Dendritic cell treated with granulocyte-macrophage colony-stimulating factor and Interleukin-4, amounts not matched to agents 40 ng/mL and 50 ng/mL, for 4 days (primary cell): ENCODE measurements around the gene TP53INP2.
"Not testable (repeated sequence)": the region's sequence is repeated elsewhere in the genome, so short reads cannot be mapped to it uniquely, and the experiment has no call there.

Source experiments
- H3K27ac Mint-ChIP-seq: one replicate; pipeline ENCODE4 v1.8.0; 2022; ENCODE audit warnings: mild to moderate bottlenecking, mixed read lengths
- H3K27me3 Mint-ChIP-seq: one replicate; pipeline ENCODE4 v1.8.0; 2022; ENCODE audit warnings: mild to moderate bottlenecking, mixed read lengths
- H3K36me3 Mint-ChIP-seq: one replicate; pipeline ENCODE4 v1.8.0; 2022; ENCODE audit warnings: low read depth, mixed read lengths
- H3K4me1 Mint-ChIP-seq: one replicate; pipeline ENCODE4 v1.8.0; 2022; ENCODE audit warnings: low read depth, mixed read lengths
- H3K4me3 Mint-ChIP-seq: one replicate; pipeline ENCODE4 v1.8.0; 2022; ENCODE audit warnings: mild to moderate bottlenecking, moderate library complexity, mixed read lengths
- H3K9me3 Mint-ChIP-seq: one replicate; pipeline ENCODE4 v1.8.0; 2022; ENCODE audit warnings: mixed read lengths
- intact Hi-C: fragments of 100-400 bp; cut with micrococcal nuclease; formaldehyde crosslinking; loops from one replicate; pipeline ENCODE4 v1.15.0; 2022

TP53INP2 gene

GRCh38 chr20:34709831-34710567, 5.9 kb downstream of the TP53INP2 start:
- Mint-ChIP-seq H3K36me3 (peaks cover 56% of the 10 kb centered on the region), H3K4me3 (peak overlapping the region; percentile 89)
- intact Hi-C loops, result loop anchor here (2.0 kb wide), 1 partner anchor 173 kb away; no protein-coding TSS in a partner anchor

GRCh38 chr20:34710568-34710839, 6.4 kb downstream of the TP53INP2 start:
- intact Hi-C loops, result no loop called here

More at GRCh38 chr20:34709831-34710567, 5.9 kb downstream of the TP53INP2 start:
- no peaks in the 10 kb centered on the region for H3K9me3 Mint-ChIP-seq
- peaks cover 63% of the 10 kb centered on the region for H3K4me1 Mint-ChIP-seq
- peak overlapping the region; percentile 84 for H3K27ac Mint-ChIP-seq
- H3K27me3 Mint-ChIP-seq, result peaks cover 20% of the 10 kb centered on the region

DNA sequence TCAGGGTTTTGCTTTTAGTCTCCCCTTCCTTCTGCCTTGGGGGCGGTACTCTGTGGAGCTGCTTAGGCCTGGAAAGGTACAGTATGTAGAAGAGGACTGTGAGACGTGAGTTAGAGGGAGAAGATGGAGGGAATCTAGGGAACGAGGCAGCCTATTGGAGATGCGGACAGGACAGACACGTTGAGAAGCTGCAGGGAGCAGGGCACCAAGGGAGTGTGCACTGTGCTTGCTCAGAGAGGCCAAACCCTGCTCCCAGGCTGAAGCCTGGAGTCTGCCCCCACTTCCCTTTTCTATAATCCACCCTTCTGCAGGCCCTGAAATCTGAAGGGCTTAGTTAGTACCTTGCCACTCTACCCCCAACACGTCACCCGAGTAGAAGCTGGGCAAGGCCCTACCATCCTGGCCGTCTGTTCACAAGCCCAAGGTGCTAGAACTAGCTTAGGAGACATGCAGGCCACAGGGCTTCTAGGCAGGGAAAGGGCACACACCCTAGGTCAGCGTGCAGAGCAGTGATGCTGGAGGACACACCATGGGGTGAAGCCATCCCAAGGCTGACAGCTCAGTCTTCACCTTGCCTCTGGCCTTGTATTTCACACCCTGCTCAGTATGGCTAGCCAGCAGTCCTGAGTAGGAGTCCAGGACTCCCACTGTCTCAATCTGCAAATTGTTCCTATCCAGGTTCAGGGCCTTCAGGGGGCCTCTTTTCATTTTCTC, 6.9 kb downstream of the TP53INP2 start:
- H3K27ac Mint-ChIP-seq, result peak overlapping the region; percentile 84
- intact Hi-C loops, result no loop called here
- peaks cover 53% of the 10 kb centered on the region for H3K4me1 Mint-ChIP-seq
- peak overlapping the region; percentile 89 for H3K4me3 Mint-ChIP-seq
- H3K36me3 Mint-ChIP-seq, result peaks cover 67% of the 10 kb centered on the region
- H3K9me3 Mint-ChIP-seq, result no peaks in the 10 kb centered on the region
- peaks cover 20% of the 10 kb centered on the region for H3K27me3 Mint-ChIP-seq

More at GRCh38 chr20:34710568-34710839, 6.4 kb downstream of the TP53INP2 start:
- Mint-ChIP-seq H3K4me1 (peaks cover 58% of the 10 kb centered on the region), H3K27me3 (peaks cover 20% of the 10 kb centered on the region), H3K36me3 (peaks cover 61% of the 10 kb centered on the region), H3K4me3 (peak overlapping the region; percentile 89), H3K9me3 (no peaks in the 10 kb centered on the region), H3K27ac (peak overlapping the region; percentile 84)

DNA sequence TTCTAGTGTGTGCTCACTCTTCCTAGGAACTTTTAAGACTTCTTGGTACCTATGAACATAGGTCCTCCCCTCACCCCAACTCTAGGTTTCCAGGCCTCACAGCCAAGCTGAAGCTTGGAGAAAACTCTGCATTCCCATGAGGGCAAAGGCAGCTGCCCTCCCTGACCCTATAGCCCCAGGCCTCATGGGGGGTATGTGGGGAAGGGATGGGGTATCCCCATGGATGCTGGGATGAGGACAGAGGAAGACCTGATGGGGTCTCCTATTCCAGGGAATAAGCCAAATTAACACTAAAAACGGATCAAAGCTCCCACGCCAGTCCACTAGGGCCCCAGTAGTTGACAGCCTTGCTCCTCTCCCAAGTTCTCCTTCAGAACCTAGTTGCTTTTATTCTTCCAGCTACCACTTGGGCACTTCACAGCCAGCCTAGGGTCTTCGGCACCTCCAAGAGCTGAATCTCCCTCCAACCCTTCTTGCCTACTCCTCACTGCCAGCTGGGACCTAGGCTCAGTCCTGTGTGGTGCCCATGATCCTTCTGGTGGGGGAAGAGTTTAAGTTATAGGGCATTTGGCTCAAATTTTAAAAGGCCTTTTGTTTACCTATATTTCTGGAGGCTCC, 7.8 kb downstream of the TP53INP2 start:
- no peaks in the 10 kb centered on the region for H3K9me3 Mint-ChIP-seq

DNA sequence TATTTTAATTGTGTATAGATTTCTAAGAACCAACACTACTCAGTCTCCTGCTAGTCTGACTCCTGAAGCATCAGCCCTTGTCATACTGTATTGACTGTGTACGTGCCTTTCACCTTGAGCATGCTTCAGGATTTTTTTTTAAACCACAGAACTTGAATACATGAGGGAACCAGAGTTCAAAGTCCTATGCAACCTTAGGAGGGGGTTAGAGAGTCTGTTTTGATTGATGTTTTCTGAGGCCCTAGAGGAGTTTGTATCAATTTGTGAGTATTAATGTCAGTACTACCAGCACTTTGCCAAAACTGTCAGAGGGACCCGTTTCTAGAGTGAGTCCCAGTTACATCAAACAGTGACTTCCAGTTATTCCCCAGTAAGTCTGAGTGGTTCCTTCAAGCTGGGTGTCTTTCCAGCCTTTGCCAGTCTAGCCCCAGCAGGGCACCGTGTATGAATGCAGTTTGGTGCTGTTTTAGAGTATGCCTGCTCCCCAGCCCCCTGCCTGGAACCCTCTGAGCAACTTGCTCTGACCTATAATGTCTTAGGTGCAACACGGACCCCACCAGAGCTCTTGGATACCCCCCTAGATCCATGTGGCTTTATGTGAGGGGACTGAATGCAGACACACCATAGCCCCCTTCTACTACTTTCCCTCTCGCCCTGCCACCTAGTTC, 8.5 kb downstream of the TP53INP2 start:
- Mint-ChIP-seq H3K36me3 (peaks cover 71% of the 10 kb centered on the region), H3K9me3 (no peaks in the 10 kb centered on the region), H3K27ac (no peak overlapping the region), H3K27me3 (peaks cover 18% of the 10 kb centered on the region), H3K4me1 (peaks cover 40% of the 10 kb centered on the region), H3K4me3 (no peak overlapping the region)
- intact Hi-C loops, result no loop called here

More for the DNA sequence above, 7.8 kb downstream of the TP53INP2 start:
- H3K36me3 Mint-ChIP-seq, result peaks cover 64% of the 10 kb centered on the region
- H3K27me3 Mint-ChIP-seq, result peaks cover 18% of the 10 kb centered on the region
- intact Hi-C loops, result no loop called here
- H3K4me1 Mint-ChIP-seq, result peaks cover 44% of the 10 kb centered on the region
- no peak overlapping the region for H3K4me3 Mint-ChIP-seq
- no peak overlapping the region for H3K27ac Mint-ChIP-seq

GRCh38 chr20:34713194-34713943, 9.2 kb downstream of the TP53INP2 start:
- Mint-ChIP-seq H3K27me3 (peaks cover 14% of the 10 kb centered on the region), H3K4me1 (peaks cover 37% of the 10 kb centered on the region), H3K9me3 (no peaks in the 10 kb centered on the region), H3K27ac (no peak overlapping the region), H3K4me3 (no peak overlapping the region), H3K36me3 (peaks cover 77% of the 10 kb centered on the region)
- intact Hi-C loops, result no loop called here

DNA sequence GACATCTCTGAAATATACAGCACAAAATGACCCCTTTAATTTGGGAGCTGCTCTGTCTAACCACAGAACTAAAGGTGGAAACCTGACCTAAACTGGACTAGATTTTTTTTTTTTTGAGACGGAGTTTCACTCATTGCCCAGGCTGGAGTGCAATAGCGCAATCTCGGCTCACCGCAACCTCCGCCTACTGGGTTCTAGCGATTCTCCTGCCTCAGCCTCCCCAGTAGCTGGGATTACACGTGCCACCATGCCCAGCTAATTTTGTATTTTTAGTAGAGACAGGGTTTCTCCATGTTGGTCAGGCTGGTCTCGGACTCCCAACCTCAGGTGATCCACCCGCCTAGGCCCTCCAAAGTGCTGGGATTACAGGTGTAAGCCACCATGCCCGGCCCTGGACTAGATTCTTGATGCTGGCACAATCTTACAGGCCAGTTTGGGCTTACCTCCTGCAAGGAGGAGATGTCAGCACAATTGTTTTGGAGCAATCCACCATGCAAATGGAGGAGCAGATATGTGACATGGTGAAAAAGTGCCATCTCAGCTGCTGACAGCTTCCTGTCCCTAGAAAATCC, 9.9 kb downstream of the TP53INP2 start:
- H3K4me1 Mint-ChIP-seq, result peaks cover 31% of the 10 kb centered on the region
- H3K27me3 Mint-ChIP-seq, H3K4me3 Mint-ChIP-seq, intact Hi-C loops, H3K9me3 Mint-ChIP-seq, H3K27ac Mint-ChIP-seq: not testable (repeated sequence)
- H3K36me3 Mint-ChIP-seq, result peaks cover 83% of the 10 kb centered on the region

- Mint-ChIP-seq H3K27me3 (peaks cover 6% of the 10 kb centered on the region), H3K4me1 (peaks cover 27% of the 10 kb centered on the region), H3K4me3 (no peak overlapping the region), H3K9me3 (no peaks in the 10 kb centered on the region), H3K36me3 (peaks cover 80% of the 10 kb centered on the region), H3K27ac (no peak overlapping the region)
- intact Hi-C loops, result no loop called here
Observed at GRCh38 chr20:34715384-34715783, 11.2 kb downstream of the TP53INP2 start.

- peaks cover 88% of the 10 kb centered on the region for H3K36me3 Mint-ChIP-seq
- no peaks in the 10 kb centered on the region for H3K9me3 Mint-ChIP-seq
- H3K4me3 Mint-ChIP-seq, result no peak overlapping the region
- H3K27ac Mint-ChIP-seq, result no peak overlapping the region
- H3K27me3 Mint-ChIP-seq, result no peaks in the 10 kb centered on the region
- H3K4me1 Mint-ChIP-seq, result peaks cover 12% of the 10 kb centered on the region
- intact Hi-C loops, result no loop called here
Observed at GRCh38 chr20:34716921-34717229, 12.7 kb downstream of the TP53INP2 start.

DNA sequence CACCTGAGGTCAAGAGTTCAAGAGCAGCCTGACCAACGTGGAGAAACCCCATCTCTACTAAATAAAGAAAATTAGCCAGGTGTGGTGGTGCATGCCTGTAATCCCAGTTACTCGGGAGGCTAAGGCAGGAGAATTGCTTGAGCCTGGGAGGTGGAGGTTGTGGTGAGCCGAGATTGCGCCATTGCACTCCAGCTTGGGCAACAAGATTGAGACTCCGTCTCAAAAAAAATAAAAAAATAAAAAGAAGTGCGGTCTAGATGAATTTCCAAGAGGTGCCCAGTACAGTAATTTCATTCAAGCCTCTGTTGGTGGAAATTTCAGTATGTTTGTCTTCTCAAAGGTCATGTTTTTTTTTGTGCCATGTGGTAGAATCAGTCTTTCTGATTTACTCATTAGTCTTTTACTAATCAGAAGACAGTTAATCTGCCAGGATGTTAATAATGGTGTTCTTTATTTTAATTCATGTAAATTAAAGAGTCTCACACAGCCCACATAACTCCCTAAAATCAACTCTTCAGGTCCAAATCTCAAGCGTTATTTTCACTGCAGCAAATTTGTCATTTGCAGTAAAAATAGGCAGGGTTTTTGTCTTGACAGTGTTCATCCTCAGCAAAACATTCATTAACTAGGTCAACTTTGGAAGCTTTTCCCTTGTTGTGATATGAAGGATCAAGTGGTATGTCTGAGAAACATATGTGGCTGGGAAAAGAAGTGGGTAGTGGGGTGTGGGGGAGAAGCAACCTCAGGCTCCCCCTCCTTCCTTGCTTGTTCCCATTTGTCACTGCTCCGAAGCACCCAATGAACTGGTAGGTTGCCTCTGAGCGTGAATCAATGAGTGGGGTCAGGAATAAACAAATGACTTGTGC, 13.3 kb downstream of the TP53INP2 start:
- Mint-ChIP-seq H3K27me3 (no peaks in the 10 kb centered on the region), H3K4me3 (no peak overlapping the region), H3K27ac (no peak overlapping the region), H3K36me3 (peaks cover 84% of the 10 kb centered on the region), H3K9me3 (no peaks in the 10 kb centered on the region), H3K4me1 (peaks cover 6% of the 10 kb centered on the region)
- intact Hi-C loops, result no loop called here

DNA sequence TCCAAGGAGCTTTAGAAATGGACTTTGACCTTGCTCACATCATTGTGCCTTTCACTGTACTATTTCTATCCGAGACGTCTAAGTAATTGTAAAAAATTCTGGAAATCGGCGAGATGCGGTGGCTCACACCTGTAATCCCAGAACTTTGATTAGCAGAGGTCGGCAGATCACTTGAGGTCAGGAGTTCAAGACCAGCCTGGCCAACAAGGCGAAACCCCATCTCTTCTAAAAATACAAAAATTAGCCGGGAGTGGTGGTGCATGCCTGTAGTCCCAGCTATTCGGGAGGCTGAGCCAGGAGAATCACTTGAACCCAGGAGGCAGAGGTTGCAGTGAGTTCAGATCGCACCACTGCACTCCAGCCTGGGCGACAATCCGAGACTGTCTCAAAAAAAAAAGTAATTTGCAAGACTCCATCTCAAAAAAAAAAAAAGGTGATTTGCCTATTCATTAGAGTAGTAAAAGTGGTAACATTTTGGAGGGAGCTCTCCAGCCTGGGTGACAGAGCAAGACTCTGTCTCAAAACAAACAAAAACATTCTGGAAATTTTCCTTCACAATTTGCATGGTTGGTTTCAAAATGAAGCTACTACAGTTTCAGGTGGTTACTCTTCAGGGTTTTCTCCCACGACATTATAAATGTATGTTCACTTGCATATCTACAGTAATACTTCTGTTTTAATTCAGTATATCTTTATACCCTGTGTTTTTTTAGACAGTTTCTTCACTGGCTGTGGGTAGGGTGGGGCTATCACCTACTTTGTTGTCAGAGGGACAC, 15.3 kb downstream of the TP53INP2 start:
- H3K27ac Mint-ChIP-seq, H3K4me3 Mint-ChIP-seq, H3K9me3 Mint-ChIP-seq, H3K4me1 Mint-ChIP-seq, intact Hi-C loops, H3K27me3 Mint-ChIP-seq: not testable (repeated sequence)
- peaks cover 84% of the 10 kb centered on the region for H3K36me3 Mint-ChIP-seq

- H3K36me3 Mint-ChIP-seq, result peaks cover 81% of the 10 kb centered on the region
- no peaks in the 10 kb centered on the region for H3K4me1 Mint-ChIP-seq
- no peak overlapping the region for H3K4me3 Mint-ChIP-seq
- intact Hi-C loops, result no loop called here
- H3K27ac Mint-ChIP-seq, result no peak overlapping the region
- H3K27me3 Mint-ChIP-seq, result no peaks in the 10 kb centered on the region
- H3K9me3 Mint-ChIP-seq, result no peaks in the 10 kb centered on the region
Observed at GRCh38 chr20:34720266-34720665, 16.1 kb downstream of the TP53INP2 start.
